ENCODE results near the gene NLRP10.

- TF ChIP-seq, protein P1, sequence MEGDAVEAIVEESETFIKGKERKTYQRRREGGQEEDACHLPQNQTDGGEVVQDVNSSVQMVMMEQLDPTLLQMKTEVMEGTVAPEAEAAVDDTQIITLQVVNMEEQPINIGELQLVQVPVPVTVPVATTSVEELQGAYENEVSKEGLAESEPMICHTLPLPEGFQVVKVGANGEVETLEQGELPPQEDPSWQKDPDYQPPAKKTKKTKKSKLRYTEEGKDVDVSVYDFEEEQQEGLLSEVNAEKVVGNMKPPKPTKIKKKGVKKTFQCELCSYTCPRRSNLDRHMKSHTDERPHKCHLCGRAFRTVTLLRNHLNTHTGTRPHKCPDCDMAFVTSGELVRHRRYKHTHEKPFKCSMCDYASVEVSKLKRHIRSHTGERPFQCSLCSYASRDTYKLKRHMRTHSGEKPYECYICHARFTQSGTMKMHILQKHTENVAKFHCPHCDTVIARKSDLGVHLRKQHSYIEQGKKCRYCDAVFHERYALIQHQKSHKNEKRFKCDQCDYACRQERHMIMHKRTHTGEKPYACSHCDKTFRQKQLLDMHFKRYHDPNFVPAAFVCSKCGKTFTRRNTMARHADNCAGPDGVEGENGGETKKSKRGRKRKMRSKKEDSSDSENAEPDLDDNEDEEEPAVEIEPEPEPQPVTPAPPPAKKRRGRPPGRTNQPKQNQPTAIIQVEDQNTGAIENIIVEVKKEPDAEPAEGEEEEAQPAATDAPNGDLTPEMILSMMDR (IDR thresholded peaks at IDR 0.05; ENCODE audit: low read length) = no peak
- TF ChIP-seq EZH2phosphoT487 (IDR thresholded peaks at IDR 0.05; ENCODE audit: low read length) = no peak
Observed at GRCh38 chr11:7924536-7924935, 40.7 kb downstream of the NLRP10 start.

Measured in MM.1S (cell line).